Activated effector memory CD4-positive, alpha-beta T cell treated with Interleukin-2 at 50 U/mL for 16 hours (primary cell): ENCODE measurements around the gene LRRC45.
"Not testable (repeated sequence)": the region's sequence is repeated elsewhere in the genome, so short reads cannot be mapped to it uniquely, and the experiment has no call there.

Source experiments
- DNase-seq: peaks from one replicate; pipeline ENCODE4 v3.0.0-alpha.2; 2020

Gene LRRC45

DNA sequence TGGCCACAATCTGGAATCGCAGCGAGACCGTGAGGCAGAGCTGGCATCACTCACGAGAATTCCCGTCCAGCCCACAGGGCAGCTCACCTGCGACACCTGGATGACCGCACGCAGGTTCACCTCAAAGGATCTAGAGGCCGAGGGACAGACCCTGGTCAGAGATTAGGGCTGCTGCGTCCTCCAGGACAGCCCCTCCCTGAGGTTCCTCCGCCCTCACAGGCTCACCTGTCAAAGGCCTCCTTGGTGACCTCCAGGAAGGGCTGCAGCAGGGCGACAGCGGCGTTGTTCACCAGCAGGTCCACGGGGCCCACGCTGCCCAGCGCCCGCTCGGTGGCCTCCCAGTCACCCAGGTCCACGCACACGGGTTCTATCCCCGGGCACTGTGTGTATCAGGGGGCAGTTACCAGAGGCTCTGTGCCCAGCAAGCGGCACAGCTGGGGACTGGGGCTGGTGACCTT is 13.6 kb downstream of the LRRC45 start:
- no peak for DNase-seq

DNA sequence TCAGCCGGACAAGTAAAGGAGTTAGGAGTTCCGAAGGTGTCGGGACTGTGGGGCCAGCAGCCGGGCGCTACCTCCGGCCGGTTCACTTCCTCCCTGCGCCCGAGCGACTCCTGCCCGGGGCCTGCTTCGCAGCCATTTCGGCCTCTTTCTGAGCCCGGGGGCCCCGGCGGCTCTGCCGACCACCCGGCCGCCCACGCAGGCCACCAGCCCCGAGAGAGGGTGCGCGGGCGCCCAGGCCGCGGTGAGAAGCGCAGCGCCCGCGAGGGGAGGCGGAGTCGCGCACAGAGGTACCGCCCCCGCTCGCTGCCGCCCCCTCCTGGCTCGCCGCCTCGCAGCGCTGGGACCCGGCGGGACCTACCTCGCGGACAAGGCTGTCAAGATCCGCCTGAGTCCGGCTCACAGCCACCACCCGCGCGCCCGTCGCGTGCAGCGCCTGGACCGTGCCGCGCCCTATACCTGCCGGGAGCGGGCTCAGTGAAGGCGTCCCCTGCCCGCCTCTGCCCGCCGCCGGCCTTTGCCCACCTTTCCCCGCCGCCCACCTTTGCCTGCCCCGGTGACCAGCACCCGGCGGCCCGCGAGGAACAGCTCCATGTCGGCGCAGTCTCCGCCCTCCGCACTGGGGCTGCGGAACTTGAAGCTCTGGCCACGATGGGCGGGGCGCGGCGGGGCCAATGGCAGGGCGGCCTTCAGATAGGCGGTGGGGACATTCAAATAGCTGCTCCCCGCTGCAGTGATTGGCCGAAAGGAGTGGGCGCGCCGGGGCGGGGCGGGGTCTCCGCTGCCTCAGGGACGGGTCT is 14.2 kb downstream of the LRRC45 start, which contains the start of gene DCXR:
TSS of gene DCXR (minus strand) at position 606 of the 797 bp plus-strand sequence. CDS start at position 591, 15 bp downstream.
- DNase-seq = peak; percentile 93

DNA sequence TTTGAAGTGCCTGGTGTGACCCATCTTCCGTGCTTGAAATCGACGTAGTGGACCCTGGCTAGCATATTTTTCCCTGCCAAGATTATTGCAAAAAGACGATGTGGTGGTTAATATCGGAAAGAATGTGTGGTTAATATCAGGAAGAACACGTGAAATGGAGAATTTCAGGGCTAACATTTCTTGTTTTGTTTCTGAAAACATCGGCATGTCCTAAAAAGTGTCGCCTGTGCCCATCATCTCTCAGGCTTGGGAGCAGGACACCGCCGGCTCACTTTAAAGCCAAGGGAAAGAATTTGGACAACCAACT is 14.7 kb downstream of the LRRC45 start:
- DNase-seq = no peak

DNA sequence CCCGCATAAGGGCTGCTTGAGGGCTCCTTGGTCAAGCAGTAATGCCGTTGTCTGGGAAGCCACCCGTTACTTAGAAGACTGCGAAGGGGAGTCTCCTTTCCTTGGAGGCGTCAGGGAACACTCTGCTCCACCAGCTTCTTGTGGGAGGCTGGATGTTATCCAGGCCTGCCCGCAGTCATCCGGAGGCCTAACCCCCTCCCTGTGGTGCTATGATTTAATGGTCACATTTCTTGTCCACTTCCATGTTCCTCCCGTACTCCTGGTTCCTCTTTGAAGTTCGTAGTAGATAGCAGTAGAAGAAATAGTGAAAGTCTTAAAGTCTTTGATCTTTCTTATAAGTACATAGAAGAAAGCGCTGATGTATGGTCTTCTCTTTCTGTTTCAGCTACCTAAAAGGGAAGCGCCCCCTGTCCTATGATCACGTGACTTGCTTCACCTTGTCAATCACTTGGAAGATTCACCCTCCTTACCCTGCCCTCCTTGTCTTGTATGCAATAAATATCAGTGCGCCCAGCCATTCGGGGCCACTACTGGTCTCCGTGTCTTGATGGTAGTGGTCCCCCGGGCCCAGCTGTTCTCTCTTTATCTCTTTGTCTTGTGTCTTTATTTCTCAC is 15.8 kb downstream of the LRRC45 start:
- not testable (repeated sequence) for DNase-seq

DNA sequence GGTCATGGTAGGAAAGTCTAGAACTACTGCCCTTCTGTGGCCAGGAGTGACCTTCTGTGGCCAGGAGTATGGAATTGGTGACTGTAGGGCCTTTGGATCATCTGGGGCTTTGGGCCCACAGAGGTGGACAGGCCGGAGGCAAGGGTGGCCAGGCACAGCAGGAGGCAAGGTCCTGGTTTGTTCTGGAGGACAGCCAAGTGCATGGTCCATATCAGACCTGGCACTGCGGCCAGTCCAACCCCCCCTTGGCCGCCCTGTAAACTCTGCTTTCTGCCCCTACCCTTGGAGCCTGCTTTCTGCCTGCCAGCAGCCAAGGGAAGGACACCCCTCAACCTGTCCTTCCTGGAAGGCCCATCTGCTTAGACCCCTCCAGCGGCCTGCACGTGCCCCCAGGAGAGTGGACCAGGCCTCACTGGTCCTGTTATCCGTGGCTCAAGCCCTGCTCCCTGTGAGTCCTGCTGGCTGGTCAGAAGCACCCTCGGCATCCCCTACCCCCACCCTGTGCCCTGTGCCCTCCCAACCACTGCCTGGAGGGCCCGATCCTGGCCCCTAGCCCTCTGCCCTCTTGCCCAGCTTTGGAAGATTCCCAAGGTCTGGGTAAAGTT is 16.7 kb downstream of the LRRC45 start:
- no peak for DNase-seq

DNA sequence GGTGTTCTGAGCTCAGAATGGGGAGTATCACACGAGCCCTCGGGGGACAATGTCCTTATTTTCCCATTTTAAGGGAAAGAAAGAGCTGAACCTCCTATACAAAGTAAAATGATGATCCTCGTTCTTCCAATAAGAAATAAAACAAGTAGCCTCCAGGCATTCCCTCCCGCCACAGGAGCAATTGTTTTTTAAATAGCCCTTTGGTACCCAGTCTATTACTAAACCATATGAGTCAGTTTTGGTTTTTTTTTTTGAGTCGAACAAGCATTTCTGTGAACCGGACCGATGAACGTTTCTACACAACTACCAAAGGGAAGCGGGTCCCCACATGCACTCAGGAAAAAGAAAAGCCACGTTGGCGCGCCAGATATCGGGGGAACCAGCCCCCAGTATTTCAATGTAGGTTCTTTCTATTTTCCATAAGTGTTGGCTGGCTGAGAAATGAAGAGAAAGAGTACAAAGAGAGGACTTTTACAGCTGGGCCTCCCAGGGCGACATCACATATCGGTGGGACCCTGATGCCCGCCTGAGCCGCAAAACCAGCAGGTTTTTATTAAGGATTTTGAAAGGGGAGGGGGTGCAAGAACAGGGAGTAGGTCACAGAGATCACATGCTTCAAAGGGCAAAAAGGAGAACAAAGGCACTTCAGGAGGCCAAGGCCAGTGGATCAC is 18.2 kb downstream of the LRRC45 start:
- DNase-seq = no peak

DNA sequence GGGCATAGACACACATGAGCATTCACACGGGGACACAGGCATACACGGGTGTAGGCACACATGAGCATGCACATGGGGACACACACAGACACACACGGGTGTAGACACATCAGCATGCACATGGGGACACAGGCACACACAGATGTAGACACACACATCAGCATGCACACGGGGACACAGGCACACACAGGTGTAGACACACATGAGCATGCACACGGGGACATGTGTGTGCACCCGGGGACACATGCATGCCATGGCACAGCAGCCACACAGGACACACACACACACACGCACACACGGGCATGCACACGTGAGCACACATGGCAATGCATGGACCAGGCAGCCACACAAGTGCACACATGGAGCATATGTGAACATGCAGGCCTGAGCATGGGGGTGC is 19.5 kb downstream of the LRRC45 start:
- no peak for DNase-seq

DNA sequence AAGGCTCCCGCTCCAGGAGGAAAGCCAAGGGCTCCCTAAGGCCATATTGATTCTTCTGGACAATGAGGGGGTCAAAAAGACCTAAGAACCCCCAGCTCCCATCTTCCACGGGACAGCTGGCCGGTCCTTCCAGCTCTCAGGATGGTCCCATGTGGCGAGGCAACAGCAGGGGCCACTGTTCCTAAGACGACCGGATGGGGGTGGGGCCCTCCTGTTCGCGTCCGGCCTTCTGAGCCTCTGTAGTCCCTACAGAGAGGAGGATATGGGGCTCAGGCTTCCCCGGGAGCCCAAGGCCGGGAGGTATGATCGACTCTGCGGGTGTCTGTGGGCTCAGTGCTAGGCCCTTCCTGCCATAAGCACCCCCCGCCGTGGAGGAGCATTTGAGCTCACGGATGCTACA is 20.4 kb downstream of the LRRC45 start:
- DNase-seq = no peak

DNA sequence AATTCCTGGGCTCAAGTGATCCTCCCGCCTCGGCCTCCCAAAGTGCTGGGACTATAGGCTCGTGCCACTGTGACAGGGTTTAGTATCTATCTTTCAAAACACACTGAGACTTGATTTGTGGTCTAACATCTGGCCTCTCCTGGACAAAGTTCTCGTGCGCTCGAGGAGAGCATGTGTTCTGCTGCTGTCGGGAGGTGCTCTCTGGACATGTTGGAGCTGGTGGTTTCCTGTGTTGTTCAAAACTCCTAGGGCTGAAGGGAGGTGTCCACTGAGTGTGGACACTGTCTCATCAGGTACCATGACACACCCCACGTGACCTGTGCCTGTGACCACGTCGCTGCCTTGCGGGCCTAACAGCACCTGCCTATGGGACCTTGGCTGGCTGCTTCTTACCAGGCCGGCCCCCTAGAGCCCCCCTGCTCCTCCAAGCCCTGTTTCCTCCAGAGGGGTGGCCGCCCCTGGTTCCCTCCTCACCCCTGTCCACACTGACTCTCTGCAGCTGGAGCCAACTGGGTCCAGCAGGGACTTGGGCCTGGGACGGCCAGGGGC is 22.9 kb downstream of the LRRC45 start:
- no peak for DNase-seq

DNA sequence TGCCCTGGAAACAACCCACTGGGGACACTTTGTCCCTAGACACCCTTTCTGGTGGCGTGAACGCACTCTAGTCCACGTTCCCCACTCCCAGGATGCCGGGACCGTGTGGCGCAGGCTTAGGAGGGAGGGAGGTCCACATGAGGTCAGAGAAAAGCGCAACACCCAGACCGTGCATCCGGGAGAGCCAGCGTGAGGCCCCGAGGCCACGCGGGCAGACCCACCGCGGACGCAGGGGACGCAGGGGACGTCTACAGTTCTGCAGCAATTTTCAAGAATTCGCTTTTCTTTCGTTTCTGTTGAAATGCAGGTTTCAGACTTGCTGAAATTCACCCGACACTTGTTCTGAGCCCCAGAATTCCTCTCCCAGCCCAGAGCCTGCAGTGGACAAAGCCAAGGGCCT is 23.8 kb downstream of the LRRC45 start:
- DNase-seq = no peak

DNA sequence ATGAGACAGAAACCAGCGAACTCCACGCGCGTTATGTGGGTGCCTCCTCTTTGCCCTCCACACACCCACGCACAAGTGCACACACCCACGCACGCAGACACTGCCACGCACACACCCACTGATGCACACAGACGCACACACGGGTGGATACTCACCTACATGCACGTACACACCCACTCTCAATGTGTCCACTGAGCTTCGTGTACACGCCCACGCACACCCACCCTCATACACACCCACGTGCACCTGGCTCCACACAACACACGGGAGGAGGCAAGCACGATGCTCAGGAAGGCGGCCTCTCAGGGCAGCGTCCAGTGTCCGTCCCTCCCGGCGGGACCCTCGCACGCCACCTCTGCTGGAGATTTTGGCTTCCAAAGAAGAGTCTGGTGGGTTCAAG is 24.3 kb downstream of the LRRC45 start:
- no peak for DNase-seq

DNA sequence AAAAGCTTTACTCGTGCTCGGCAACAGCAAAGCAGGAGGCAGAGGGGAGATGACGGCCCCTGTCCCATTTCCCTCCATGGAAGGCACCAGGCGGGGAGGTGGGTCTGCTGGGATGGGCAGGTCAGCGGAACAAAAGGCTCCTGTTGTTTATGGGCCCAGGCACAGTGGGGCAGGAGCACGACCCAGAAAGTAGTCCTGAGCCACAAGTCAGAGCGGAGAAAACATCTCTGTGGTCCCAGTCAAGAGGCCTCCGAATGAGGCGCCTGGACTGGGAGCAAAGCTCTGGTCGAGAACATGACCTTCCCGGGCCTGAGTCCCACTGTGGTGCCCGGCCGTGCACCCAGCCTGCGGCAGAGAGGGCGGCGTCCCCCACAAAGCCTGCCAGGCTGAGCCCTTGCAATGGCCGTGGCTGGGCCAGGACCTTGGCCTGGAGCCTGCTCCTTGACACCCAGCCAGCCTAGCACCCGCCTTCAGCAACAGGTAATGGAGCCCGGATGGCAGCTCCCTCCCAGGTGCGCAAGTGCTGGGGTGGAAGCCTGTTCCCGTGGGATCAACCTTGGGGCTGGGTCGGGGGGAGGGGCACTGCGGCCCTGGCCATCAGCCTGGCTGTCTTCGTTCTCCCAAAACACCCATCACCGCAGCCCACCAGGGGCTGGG is 24.9 kb downstream of the LRRC45 start:
- DNase-seq = no peak

DNA sequence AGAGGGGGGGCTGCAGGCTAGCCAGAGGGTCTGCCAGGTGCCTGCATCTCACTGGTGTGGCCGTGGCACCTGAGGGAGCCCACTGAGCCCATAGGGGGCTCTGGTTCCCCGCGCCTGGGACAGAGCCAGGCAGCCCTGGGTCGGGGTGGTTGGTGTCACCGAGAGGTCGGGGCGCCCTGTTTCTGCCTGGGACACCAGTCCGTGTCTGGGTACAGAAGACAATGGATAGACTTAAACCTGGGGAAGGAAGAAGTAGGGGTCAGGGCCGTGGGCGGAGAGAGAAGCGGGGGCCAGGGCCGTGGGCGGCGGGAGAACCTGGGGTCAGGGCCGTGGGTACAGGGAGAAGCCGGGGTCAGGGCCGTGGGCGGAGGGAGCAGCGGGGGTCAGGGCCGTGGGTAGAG is 25.5 kb downstream of the LRRC45 start:
- no peak for DNase-seq

DNA sequence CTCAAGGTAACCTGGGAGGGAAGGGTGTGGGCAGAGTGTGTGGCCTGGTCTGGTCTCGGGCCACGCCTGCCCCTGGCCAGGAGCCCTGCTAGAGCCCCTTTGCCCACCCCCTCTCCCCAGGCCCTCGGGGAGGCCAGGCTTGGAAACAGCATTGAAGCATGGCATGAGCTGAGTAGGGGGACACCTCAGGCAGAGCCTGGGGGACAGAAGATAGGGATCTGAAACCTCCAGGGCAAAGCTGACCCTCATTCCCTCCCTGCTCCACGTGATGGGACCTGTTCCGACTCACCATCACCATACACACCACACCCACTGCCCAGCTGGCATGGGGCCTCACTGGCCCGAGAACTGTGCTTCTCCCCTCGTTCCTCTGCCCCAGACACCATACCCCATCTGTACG is 26.0 kb downstream of the LRRC45 start:
- no peak for DNase-seq

DNA sequence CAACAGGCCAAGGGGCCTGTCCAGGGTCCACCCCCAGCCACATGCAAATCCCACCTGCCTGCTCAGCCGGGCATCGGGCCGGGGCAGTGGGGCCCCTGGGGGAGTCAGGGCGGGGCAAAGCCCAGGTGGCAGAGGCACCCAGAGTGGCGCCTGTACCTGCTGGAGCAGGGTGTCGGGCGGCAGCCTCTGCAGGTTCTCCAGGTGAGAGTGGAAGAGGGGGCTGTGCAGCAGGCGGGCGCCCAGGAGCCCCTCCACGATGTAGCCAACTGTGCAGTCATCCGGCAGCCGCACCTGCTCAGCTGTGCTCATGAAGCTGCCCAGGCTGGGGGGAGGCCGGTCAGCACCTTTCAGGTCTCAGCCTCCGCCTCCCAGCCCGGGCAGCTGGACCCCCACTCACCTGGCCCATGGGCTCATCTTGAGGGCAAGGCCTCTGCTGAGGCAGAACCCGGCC is 26.4 kb downstream of the LRRC45 start:
- DNase-seq = no peak

DNA sequence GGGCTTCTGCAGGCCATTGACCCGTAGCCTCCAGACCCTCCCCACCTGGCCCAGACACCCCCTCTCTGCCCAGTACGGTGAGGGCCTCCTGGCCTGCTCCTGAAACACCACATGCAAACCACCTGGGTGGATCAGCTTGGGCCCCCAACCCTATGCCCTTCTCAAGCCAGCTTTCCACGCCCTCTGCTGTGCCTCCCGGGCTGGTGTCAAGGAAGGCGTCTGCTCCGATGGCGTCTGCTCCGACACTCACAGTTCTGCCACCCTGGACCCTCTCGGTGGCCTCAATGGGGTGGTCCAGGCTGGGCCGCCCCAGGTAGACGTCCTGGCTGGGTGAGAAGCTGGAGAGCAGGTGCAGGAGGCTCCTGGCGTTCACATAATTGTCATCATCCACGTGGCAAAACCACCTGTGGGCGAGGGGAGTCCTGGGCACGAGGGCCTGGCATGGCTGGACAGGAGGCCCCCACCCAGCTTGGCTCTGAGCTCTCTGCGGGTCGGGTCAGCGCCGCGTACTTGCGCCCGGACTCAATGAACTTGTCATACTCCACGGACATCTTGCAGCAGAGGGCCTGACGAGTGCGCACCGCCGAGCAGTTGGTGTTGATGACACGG is 27.2 kb downstream of the LRRC45 start:
- DNase-seq = no peak

DNA sequence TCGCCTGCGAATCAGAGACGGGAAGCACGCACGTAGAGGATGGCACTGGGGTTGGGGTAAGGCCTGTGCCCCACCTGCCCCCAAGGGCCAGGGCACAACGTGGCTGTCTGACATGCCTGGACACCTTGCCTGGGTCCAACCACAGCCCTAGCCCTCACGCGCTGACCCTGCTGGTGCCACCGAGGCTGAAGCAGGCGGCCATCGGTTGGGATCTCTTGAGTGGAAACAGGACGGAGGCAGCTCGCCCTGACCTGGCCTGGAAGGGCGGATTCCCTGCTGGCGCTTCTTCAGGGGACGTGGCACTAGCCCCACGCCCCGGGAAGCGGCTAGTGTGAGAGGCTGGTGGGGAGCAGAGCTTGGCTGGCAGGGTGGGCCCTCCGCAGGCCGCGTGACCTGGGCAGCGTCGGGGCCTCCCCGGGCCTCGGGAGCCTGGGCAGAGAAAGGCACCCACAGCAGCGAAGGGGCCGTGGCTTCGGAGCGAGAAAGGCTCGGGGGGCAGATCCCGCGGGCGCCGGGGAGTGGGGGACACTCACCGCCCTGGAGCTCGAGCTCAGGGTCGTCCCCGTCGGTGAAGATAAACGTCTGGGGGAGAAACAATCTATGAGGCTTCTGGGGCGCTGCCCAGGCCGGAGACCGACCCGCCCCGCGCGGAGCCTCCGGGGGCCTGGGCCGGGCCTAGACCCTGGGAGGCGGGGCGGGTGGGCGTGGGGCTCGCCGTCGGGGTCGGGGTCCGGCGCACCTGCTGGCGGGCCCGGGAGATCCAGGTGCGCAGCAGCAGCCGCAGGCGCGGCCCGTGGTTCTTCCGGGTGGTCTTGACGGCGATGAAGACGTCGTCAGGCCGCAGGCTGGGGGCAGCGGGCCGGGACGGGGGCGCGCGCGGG is 27.9 kb downstream of the LRRC45 start:
- DNase-seq = no peak

DNA sequence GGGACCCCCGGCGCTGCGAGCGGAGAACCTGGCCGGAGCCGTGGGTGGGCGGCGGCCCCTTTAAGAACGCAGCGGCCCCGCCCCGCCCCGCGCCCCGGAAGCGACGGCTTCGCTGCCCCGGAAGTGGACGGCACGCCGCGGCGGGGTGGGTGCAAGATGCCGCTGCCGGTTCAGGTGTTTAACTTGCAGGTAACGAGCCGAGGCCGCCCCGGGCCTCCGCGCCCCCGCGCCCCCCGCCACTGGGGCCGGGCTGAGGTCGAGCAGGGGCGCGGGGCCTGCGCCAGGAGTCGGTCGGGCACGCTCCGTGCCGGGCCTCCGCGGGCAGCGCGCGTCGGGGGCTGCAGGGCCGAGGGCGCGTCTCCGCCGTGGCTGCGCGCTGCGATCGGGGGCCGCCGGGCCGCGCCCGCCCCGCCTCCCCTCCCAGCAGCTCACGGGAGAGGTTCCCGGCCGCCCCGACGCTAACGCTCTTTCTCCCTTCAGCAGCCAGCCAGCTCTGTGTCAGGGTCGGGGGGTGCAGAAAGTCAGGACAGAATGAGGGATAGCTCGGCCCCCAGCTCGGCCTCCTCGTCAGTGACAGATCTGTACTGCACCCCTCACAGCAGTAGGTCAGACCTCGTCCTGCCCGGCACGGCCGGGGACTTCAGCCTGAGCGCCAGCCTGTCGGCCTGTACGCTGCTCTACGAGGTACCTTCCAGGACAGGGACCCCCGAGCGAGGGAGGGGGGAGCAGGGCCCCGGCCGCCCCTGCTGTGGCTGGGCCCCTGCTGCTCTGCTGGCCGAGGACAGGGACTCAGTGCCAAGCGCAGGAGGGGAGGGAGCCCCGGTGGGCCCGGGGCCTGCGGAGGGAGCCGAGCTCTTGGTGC is 28.9 kb downstream of the LRRC45 start, which contains the start of the genes GPS1 and RFNG:
TSS of gene GPS1 (plus strand) at position 123 of the 862 bp plus-strand sequence. CDS start at position 157, 34 bp downstream.
TSS of gene RFNG (minus strand) at position 36 of the 862 bp plus-strand sequence. CDS start 45 bp downstream, outside the sequence.
- peak; percentile 77 for DNase-seq

DNA sequence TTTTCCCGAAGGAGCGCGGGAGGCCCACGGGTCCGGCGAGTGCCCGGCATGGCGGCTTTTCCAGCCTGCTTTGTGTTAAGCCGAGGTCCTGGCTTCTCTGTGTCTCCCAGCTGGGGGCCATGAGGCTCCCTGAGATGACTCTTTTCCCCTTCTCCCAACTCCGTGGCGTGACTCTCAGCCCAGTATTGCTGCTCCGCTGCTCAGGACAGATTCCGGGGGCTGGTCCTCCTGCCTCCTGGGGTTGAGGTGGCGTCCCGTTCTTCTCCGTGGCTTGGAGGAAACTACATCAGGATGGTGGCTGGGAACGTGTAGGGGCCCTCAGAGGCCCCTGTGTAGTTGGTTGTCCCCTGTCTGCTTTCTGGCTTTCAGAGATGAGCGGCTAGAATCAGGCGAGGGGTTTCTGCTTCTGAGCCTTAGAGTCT is 29.5 kb downstream of the LRRC45 start:
- no peak for DNase-seq

DNA sequence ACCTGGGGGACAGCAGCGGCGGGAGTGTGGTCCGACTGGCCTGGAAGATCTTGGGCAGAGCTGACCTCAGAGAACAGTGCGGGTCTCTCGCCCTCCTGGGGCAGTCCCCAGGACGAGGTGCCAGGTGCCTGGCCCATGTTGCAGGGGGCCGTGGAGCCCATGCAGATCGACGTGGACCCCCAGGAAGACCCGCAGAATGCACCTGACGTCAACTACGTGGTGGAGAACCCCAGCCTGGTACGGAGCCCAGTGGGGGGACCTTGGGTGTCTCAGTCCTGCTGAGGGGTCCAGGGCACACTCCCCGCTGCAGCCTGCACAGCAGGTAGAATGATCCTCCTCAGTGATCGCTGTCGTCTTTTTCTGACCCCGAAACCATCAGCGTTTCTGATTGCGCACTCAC is 30.0 kb downstream of the LRRC45 start:
- DNase-seq = no peak
